T-helper 2 cell treated with Interferon-gamma antibody and Interleukin-4, amounts not matched to agents 5 μg/mL and 100 μg/mL, for 36 hours (primary cell): Measurements from ENCODE around the gene APOBEC2.

Source experiments
- DNase-seq: peaks from one replicate; pipeline ENCODE4 v3.0.0; 2021; ENCODE audit warnings: low spot score
- H3K27ac Mint-ChIP-seq: one replicate; pipeline ENCODE4 v1.8.0; 2021; ENCODE audit warnings: mild to moderate bottlenecking, mixed read lengths
- H3K27me3 Mint-ChIP-seq: one replicate; pipeline ENCODE4 v1.8.0; 2021; ENCODE audit warnings: low read depth, mixed read lengths
- H3K36me3 Mint-ChIP-seq: one replicate; pipeline ENCODE4 v1.8.0; 2021; ENCODE audit warnings: low read depth, mixed read lengths
- H3K4me1 Mint-ChIP-seq: one replicate; pipeline ENCODE4 v1.8.0; 2021; ENCODE audit warnings: low read depth, mixed read lengths
- H3K4me3 Mint-ChIP-seq: one replicate; pipeline ENCODE4 v1.8.0; 2022; ENCODE audit warnings: mild to moderate bottlenecking, moderate library complexity, mixed read lengths
- H3K9me3 Mint-ChIP-seq: one replicate; pipeline ENCODE4 v1.8.0; 2021; ENCODE audit warnings: mixed read lengths

The APOBEC2 gene

DNA sequence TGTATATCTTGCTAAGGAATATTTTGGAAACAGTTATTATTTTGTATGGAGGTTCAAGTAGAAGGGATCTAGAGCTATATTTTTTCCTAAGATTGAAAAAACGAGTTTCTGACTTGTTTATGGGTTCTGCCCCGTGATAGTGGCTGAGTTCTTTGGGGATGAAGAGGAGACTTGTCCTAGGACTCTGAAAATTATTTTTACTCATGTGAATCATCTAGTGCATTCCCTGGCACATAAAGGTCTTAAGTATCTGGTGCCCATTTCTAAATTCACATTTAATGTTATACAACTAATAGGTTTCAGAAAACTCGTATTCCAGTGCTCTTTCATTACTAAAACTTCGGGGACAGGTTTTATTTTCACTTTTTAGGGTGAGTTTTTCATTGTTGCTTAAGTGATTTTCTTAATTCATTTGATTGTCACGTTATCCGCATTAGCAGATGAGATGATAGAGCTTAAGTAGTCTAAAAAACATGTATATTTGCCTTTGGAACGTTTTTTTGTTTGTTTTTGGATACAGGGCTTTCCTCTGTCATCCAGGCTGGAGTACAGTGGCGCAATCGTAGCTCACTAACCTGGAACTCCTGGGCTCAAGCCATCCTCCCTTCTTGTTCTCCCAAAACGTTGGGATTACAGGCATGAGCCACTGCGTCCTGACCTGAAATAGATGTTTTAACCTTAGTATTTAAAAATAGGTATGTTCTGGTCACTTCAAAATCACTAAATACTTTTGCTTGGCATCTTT, 21.9 kb downstream of the APOBEC2 start:
- no peaks in the 10 kb centered on the region for H3K9me3 Mint-ChIP-seq
- H3K36me3 Mint-ChIP-seq, result peaks cover 34% of the 10 kb centered on the region
- no peaks in the 10 kb centered on the region for H3K27me3 Mint-ChIP-seq
- H3K4me3 Mint-ChIP-seq, result peak overlapping the region; percentile 97
- H3K4me1 Mint-ChIP-seq, result peaks cover 47% of the 10 kb centered on the region
- no peak for DNase-seq
- H3K27ac Mint-ChIP-seq, result peak overlapping the region; percentile 98

DNA sequence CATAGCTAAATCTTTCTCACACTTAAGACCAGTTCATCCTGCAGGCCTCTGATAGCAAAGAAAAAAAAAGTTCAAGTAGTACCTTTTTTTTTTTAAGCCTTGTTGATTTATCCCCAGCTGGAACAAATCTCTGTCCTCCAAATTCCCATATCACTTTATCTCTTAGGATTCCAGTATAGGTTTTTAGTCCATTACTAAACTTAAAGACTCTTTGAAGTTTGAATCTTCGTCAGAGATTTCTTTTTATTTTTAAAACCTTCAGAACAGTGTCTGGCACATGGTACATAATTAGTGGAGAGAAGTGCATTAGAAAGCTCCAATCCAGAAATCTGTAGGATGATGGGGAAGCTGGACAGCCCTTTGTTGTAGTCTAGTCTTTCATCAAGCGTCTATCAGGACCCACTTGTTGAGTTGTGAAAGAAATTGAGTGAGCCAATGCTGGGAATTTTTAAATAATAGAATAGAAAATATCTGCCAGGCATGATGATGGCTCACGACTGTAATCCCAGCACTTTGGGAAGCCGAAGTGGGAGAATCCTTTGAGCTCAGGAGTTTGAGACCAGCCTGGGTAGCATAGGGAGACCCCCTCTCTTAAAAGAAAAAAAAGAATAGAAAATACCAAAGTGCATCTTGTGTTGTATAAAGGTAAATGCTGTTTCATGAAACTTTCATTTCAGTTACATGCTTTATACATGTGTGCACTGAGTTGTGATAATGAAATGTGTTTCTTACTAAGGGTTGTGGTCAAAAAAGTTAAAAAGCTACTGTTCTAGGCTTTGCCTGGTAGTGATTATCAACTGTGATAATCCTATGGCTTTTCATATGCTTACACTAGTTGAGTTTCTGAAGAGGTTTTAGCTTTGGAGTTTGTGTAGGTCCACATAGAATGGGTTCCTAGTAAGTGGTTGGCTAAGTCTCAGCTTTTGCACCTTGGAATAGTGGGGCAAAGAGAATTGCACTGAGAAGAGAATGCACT, 22.9 kb downstream of the APOBEC2 start:
- H3K4me1 Mint-ChIP-seq, result peaks cover 49% of the 10 kb centered on the region

DNA sequence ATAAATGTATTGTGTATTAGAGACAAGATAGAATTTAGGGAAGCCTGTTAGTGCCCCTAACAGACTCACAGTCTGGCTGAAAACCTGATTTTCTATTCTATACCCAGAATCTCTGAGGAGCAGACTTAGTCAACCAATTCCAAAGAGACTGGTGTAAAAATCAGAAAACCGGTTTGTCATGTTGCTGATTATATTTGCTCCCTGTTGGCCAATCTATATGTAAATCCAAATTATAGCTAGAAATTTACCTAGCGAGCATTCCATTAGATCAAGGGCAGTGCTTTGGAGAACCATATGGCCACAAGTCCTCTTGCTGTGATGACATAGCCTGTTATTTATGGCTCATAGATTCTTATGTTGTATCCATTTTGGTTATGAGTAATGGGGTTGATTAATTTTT, 24.5 kb downstream of the APOBEC2 start:
- Mint-ChIP-seq H3K27ac (no peak overlapping the region), H3K36me3 (peaks cover 48% of the 10 kb centered on the region), H3K9me3 (no peaks in the 10 kb centered on the region), H3K4me3 (no peak overlapping the region), H3K27me3 (no peaks in the 10 kb centered on the region), H3K4me1 (peaks cover 51% of the 10 kb centered on the region)
- no peak for DNase-seq

More for the DNA sequence above, 22.9 kb downstream of the APOBEC2 start:
- Mint-ChIP-seq H3K36me3 (peaks cover 39% of the 10 kb centered on the region), H3K27ac (peak overlapping the region; percentile 27), H3K9me3 (no peaks in the 10 kb centered on the region), H3K4me3 (peak overlapping the region; percentile 97), H3K27me3 (no peaks in the 10 kb centered on the region)
- no peak for DNase-seq

DNA sequence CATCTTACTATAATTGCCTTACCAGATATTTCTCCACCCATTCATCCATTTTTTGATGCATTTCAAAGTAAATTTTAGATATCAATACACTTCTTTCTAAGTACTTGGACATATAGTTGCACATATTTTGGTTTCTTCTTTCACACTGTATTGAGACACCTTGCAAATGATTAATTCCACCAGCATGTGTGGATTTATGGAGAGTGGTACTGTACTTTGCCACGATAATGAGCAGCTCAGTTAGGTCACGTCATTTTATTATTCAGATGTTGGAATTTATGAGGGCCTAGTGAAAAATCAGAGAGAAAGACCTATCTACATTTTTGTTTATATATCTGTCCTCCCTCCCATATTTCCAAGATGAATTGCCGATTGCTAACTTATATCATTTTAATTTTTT, 25.1 kb downstream of the APOBEC2 start:
- Mint-ChIP-seq H3K27me3 (no peaks in the 10 kb centered on the region), H3K36me3 (peaks cover 53% of the 10 kb centered on the region), H3K4me3 (no peak overlapping the region), H3K4me1 (peaks cover 54% of the 10 kb centered on the region), H3K9me3 (no peaks in the 10 kb centered on the region), H3K27ac (no peak overlapping the region)
- DNase-seq, result no peak

DNA sequence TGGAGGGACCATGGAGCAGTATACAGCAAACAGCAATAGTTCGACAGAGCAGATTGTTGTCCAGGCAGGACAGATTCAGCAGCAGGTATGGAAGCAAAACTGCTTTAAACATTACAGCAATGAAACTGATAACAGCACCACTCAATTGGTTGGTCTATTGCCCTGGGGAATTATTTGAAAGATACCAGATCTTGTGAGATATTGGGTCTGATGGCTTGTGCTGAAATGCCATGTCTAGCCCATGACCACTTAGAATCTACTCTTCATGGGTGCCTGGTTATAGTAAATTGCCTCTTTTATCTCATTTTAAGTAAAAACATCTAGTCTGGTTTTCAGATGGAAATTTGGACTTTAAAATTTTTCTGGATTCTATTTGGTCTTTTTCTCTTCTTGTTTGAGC, 26.1 kb downstream of the APOBEC2 start:
- Mint-ChIP-seq H3K4me1 (peaks cover 56% of the 10 kb centered on the region), H3K27ac (no peak overlapping the region), H3K9me3 (no peaks in the 10 kb centered on the region), H3K36me3 (peaks cover 58% of the 10 kb centered on the region), H3K27me3 (no peaks in the 10 kb centered on the region), H3K4me3 (no peak overlapping the region)
- no peak for DNase-seq

DNA sequence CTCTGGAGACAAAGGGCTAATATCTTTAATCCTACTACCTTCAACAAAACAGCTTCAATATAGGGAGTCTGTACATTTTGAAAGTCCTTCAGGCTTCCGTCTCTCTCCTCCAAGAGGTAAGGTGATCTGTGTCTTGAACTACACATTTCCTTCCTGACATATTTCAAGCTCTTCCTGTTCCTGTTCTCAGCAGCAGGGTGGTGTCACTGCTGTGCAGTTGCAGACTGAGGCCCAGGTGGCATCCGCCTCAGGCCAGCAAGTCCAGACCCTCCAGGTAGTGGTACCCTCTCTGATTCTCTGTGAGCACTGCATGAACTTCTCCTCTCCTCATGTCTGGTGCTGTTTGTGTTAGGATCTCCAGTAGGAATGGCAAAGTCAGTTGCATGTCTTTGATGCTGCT, 27.6 kb downstream of the APOBEC2 start:
- H3K27me3 Mint-ChIP-seq, result no peaks in the 10 kb centered on the region
- no peak for DNase-seq
- no peaks in the 10 kb centered on the region for H3K9me3 Mint-ChIP-seq
- H3K36me3 Mint-ChIP-seq, result peaks cover 56% of the 10 kb centered on the region
- peaks cover 45% of the 10 kb centered on the region for H3K4me1 Mint-ChIP-seq
- peak overlapping the region; percentile 80 for H3K4me3 Mint-ChIP-seq
- peak overlapping the region; percentile 82 for H3K27ac Mint-ChIP-seq

DNA sequence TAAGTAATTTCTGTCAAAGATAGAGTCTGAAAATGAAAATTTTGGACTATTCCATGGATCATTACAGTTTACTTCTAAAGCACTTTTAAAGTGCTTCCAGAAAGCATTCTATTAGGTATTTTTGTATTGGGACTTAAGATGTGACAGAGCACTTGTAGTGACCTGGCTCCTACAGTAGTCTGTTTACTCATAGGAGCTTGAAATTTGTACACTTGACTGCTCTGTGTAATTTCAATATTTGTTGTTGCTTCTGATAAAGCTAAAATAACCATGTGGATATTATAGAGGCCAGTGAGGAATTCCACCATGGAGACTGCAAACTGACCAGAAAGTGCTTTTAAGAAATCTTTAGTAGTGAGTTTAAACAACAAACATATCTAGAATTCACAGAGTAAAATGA, 30.1 kb downstream of the APOBEC2 start:
- no peak for DNase-seq
- H3K27me3 Mint-ChIP-seq, result no peaks in the 10 kb centered on the region
- H3K4me3 Mint-ChIP-seq, result no peak overlapping the region
- peaks cover 32% of the 10 kb centered on the region for H3K4me1 Mint-ChIP-seq
- no peak overlapping the region for H3K27ac Mint-ChIP-seq
- peaks cover 72% of the 10 kb centered on the region for H3K36me3 Mint-ChIP-seq
- no peaks in the 10 kb centered on the region for H3K9me3 Mint-ChIP-seq

DNA sequence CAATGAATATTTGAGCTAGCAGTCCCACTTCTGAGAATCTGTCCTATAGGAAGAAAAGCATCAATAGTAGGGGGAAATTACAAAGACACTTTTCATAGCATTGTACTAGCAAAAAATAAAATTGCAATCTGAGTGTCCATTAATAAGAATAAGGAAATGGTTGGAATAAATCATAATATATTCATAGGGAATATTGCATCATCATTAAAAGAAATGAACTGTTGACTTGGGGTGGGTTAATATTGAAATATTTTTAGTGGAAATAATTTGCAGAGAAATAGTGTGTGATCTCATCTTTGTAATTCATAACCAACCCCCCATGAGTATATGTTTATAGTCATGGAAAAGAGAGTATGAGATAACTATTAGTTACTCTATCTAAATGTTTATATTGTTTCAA, 32.2 kb downstream of the APOBEC2 start:
- Mint-ChIP-seq H3K4me3 (no peak overlapping the region), H3K36me3 (peaks cover 67% of the 10 kb centered on the region), H3K9me3 (no peaks in the 10 kb centered on the region), H3K27ac (no peak overlapping the region), H3K27me3 (no peaks in the 10 kb centered on the region), H3K4me1 (peaks cover 23% of the 10 kb centered on the region)
- no peak for DNase-seq

DNA sequence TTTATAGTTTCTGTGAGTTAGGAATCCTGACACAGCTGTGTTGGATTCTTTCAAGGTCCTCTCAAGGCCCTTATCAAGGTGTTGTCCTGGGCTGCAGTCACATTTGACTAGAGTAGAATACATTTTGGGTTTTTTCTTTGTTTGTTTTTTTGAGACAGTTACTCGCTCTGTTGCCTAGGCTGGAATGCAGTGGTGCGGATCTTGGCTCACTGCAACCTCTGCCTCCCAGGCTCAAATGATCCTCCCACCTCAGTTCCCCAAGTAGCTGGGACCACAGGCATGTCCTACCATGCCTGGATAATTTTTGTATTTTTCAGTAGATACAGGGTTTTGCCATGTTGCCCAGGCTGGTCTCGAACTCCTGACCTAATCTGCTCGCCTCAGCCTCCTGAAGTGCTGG, 35.4 kb downstream of the APOBEC2 start:
- H3K36me3 Mint-ChIP-seq, result peaks cover 63% of the 10 kb centered on the region

DNA sequence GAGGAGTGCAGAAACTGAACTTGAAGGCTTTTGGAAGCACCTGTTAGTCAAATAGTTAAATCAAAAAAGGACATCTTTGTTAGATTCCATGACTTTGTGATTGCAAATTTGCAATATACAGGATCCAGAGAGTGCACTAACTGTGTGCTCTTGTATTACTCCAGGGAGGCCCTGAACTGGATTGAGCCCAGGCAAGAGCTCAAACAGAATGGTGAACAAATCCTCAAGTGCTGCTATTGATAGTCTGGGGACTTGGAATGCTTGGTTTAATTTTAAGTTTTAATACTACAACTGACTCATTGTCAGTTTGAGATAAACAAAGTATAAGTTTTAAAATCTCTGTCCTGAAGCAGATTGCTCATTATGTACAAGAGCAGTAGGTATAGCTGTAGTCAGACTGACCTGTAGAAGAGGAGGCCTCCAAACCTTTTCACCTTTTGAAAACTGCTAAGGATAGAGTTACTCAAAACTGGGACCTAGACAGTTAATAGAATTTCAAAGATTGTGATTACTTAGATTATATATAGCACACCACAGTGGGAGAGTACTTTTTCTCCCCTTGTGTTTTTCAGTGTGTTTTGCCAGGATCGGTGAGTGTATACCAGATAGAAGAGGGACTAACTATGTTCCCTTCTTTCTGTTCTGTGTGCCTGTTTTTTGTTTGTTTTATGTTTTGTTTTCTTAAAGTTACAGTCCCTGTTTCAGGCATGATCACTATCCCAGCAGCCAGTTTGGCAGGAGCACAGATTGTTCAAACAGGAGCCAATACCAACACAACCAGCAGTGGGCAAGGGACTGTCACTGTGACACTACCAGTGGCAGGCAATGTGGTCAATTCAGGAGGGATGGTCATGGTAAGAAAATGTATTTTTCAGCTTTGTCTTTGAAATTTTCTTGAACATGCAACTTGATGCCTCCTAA, 38.1 kb downstream of the APOBEC2 start:
- Mint-ChIP-seq H3K9me3 (no peaks in the 10 kb centered on the region), H3K27me3 (no peaks in the 10 kb centered on the region), H3K4me3 (no peak overlapping the region), H3K27ac (no peak overlapping the region), H3K4me1 (peaks cover 5% of the 10 kb centered on the region), H3K36me3 (peaks cover 64% of the 10 kb centered on the region)
- DNase-seq, result no peak

More for the DNA sequence above, 35.4 kb downstream of the APOBEC2 start:
- H3K9me3 Mint-ChIP-seq, result no peaks in the 10 kb centered on the region
- no peak overlapping the region for H3K4me3 Mint-ChIP-seq
- H3K27me3 Mint-ChIP-seq, result no peaks in the 10 kb centered on the region
- DNase-seq, result no peak
- peaks cover 8% of the 10 kb centered on the region for H3K4me1 Mint-ChIP-seq
- H3K27ac Mint-ChIP-seq, result no peak overlapping the region

DNA sequence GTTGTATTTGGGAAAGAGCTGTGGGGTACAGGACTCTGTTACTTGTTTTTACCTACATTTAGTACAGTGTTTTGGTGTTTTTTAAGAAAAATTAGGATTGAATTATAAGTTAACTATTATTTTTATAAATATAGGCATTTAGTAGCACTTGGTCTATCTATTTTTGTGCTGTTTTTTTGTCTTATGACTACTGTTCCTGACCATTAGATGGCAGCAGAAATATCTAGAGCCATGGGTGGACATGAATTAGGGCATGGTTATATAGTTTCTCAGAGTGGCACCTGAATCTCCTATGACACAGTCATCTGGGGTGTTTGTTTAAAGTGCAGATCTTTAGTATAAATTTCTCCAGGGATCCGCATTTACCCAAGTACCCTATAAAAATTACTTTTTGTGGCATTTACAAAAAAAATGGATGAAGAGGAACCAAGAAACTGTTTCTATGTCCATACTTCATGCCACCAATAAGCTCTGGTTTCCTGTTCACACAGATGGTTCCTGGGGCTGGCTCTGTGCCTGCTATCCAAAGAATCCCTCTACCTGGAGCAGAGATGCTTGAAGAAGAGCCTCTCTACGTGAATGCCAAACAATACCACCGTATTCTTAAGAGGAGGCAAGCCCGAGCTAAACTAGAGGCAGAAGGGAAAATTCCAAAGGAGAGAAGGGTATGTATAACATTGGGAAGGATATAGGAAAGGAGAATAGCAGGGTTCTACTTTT, 39.6 kb downstream of the APOBEC2 start:
- Mint-ChIP-seq H3K27me3 (no peaks in the 10 kb centered on the region), H3K27ac (no peak overlapping the region), H3K4me1 (peaks cover 5% of the 10 kb centered on the region), H3K4me3 (no peak overlapping the region), H3K36me3 (peaks cover 64% of the 10 kb centered on the region), H3K9me3 (no peaks in the 10 kb centered on the region)
- no peak for DNase-seq

DNA sequence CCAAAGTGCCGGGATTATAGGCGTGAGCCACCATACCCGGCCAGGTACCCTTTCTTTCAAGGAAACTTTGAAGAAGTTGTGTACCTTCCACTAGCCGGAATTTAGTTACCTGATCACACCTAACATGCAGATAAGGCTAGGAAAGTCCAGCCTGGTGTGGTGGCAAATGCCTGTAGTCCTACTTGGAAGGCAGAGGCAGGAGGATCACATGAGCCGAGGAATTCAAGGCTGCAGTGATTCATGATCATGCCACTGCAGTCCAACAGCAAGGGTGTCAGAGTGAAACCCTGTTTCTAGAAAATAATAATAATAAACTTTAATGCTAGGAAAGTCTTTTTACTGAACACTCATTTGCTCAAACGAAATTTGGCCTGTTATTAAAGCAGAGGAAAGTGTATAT, 40.7 kb downstream of the APOBEC2 start:
- DNase-seq, result no peak
- no peak overlapping the region for H3K27ac Mint-ChIP-seq
- peaks cover 68% of the 10 kb centered on the region for H3K36me3 Mint-ChIP-seq
- H3K4me1 Mint-ChIP-seq, result peaks cover 5% of the 10 kb centered on the region
- no peaks in the 10 kb centered on the region for H3K9me3 Mint-ChIP-seq
- H3K4me3 Mint-ChIP-seq, result no peak overlapping the region
- H3K27me3 Mint-ChIP-seq, result no peaks in the 10 kb centered on the region

DNA sequence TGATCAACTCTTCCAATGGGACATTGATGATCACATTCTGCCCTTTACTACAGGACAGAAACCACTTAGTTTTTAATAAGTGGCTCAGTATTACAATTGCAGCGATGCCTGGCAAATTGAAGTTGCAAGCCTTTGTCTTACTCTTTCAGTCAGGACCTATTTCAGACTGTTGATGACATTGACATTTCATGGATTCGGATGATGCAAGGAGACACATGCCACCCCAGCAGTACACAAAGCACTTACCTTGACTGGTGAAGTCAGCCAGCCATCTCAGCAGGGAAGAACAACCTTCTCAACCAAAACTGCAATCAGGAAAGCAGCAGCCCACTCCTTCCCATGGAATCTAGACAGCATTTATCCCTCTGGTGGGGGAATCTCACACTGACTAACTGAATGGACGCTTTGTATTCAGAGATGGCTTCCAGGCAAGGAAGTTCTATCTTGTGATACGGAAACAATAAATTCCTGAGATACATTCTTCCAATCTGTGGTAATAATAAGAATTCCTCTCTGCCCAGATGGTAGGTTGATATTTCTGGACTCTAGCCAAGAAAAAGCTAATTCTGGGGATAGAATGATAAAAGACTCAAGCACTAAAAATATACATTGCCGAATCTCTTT, 44.6 kb downstream of the APOBEC2 start:
- Mint-ChIP-seq H3K27ac (no peak overlapping the region), H3K4me3 (no peak overlapping the region), H3K4me1 (peaks cover 8% of the 10 kb centered on the region), H3K9me3 (no peaks in the 10 kb centered on the region), H3K27me3 (no peaks in the 10 kb centered on the region), H3K36me3 (peaks cover 67% of the 10 kb centered on the region)
- no peak for DNase-seq
